ENCODE results near the gene HAP1. TPM values are rescaled to one million over a fixed set of nuclear protein-coding genes. Genes with fewer than 3 reads are reported as not detected.

The HAP1 gene
- total RNA-seq, 2 experiments from 2014 or later: 0.19 to 0.55 TPM

DNA sequence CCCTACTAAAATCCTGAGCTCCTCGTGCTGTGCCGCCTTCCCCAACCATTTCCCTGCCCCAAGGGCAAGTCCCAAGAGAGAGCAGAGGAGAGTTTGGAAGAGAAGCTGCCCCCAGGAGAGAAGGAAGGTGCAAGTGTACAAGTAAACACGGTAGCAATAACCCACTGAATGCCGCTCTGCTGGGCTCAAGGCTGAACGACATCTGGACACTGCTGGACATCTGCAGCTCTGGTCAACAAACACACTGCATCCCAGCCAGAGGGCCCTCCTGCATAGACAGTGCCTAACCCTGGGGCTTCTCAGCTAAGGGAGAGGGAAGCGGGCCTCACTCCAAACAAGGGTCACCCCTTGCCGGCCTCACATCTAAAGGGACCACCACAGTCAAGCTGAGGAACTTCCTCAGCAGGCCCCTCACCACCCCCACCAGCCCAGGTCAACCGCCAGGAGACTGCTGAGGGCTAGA, 39.3 kb upstream of the HAP1 start:
- Histone ChIP-seq H3K4me1 (ENCODE audit: insufficient read depth, low read length, poor library complexity, severe bottlenecking) (peaks cover 31% of the 10 kb centered on the region), H3K4me2 (ENCODE audit: low read length) (no peak overlapping the region), H4K20me1 (ENCODE audit: insufficient read depth, low read length) (no peaks in the 10 kb centered on the region), H3K79me2 (ENCODE audit: insufficient read depth, low read depth, low read length) (no peaks in the 10 kb centered on the region), H3K9me3 (ENCODE audit: low read length) (no peaks in the 10 kb centered on the region), H2AFZ (ENCODE audit: low read length) (no peak overlapping the region), H3K36me3 (ENCODE audit: insufficient read depth, low read length) (peaks cover 3% of the 10 kb centered on the region; the same call in 1 of the 2 replicates), H3K9me2 (ENCODE audit: insufficient read depth, low read length) (no peaks in the 10 kb centered on the region), H3K27ac (ENCODE audit: low read depth, low read length, poor library complexity, severe bottlenecking) (no peak overlapping the region), H3K4me3 (ENCODE audit: low read depth, low read length, poor library complexity, severe bottlenecking) (no peak overlapping the region)
- no TSS peak for BruUV-seq (replicated peaks)
- DNase-seq (ENCODE audit: low spot score): no peak
- POLR2A ChIA-PET: no interaction called here
- CTCF ChIA-PET (ENCODE audit: unreplicated experiment): no interaction called here
- intact Hi-C loops (cut with micrococcal nuclease; ENCODE audit: unreplicated experiment): no loop called here
- TF ChIP-seq, protein P1, sequence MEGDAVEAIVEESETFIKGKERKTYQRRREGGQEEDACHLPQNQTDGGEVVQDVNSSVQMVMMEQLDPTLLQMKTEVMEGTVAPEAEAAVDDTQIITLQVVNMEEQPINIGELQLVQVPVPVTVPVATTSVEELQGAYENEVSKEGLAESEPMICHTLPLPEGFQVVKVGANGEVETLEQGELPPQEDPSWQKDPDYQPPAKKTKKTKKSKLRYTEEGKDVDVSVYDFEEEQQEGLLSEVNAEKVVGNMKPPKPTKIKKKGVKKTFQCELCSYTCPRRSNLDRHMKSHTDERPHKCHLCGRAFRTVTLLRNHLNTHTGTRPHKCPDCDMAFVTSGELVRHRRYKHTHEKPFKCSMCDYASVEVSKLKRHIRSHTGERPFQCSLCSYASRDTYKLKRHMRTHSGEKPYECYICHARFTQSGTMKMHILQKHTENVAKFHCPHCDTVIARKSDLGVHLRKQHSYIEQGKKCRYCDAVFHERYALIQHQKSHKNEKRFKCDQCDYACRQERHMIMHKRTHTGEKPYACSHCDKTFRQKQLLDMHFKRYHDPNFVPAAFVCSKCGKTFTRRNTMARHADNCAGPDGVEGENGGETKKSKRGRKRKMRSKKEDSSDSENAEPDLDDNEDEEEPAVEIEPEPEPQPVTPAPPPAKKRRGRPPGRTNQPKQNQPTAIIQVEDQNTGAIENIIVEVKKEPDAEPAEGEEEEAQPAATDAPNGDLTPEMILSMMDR (conservative IDR thresholded peaks at IDR 0.05; ENCODE audit: low read length): no peak
- TF ChIP-seq EZH2phosphoT487 (IDR thresholded peaks at IDR 0.05; ENCODE audit: borderline replicate concordance, low read depth, low read length): no peak

DNA sequence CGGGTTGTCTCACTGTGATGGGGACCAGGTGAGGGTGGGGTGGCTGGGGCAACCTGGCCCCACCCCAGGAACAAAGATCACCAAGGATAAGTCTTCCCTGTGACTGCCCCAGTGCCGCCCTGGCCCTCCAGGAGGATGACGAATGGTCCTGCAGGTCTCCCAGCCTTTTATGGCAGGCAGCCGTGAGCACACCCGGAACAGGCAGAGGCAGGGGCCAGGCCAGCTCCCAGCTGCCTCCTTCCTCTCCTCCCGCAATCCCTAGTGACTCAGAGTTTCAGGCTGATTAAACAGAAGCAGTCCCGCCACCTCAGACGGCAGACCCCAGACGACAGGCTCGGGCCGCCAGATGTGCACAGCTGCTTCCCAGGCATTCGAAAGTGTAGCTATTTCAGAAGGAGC, 38.7 kb upstream of the HAP1 start:
- H3K4me1 ChIP-seq (ENCODE audit: insufficient read depth, low read length, poor library complexity, severe bottlenecking): peaks cover 29% of the 10 kb centered on the region
- CTCF ChIA-PET (ENCODE audit: unreplicated experiment): no interaction called here
- intact Hi-C loops (cut with micrococcal nuclease; ENCODE audit: unreplicated experiment): no loop called here
- no peak for TF ChIP-seq EZH2phosphoT487 (IDR thresholded peaks at IDR 0.05; ENCODE audit: borderline replicate concordance, low read depth, low read length)
- TF ChIP-seq, protein P1 (conservative IDR thresholded peaks at IDR 0.05; ENCODE audit: low read length): no peak
- no peak for DNase-seq (ENCODE audit: low spot score)
- no peaks in the 10 kb centered on the region for H3K79me2 ChIP-seq (ENCODE audit: insufficient read depth, low read depth, low read length)
- H2AFZ ChIP-seq (ENCODE audit: low read length): no peak overlapping the region
- H3K27ac ChIP-seq (ENCODE audit: low read depth, low read length, poor library complexity, severe bottlenecking): no peak overlapping the region
- H3K4me2 ChIP-seq (ENCODE audit: low read length): no peak overlapping the region
- H3K9me3 ChIP-seq (ENCODE audit: low read length): no peaks in the 10 kb centered on the region
- POLR2A ChIA-PET: no interaction called here
- no peaks in the 10 kb centered on the region for H4K20me1 ChIP-seq (ENCODE audit: insufficient read depth, low read length)
- BruUV-seq (replicated peaks): no TSS peak
- H3K9me2 ChIP-seq (ENCODE audit: insufficient read depth, low read length): no peaks in the 10 kb centered on the region
- H3K36me3 ChIP-seq (ENCODE audit: insufficient read depth, low read length): peaks cover 6% of the 10 kb centered on the region; the same call in 1 of the 2 replicates
- H3K4me3 ChIP-seq (ENCODE audit: low read depth, low read length, poor library complexity, severe bottlenecking): no peak overlapping the region

DNA sequence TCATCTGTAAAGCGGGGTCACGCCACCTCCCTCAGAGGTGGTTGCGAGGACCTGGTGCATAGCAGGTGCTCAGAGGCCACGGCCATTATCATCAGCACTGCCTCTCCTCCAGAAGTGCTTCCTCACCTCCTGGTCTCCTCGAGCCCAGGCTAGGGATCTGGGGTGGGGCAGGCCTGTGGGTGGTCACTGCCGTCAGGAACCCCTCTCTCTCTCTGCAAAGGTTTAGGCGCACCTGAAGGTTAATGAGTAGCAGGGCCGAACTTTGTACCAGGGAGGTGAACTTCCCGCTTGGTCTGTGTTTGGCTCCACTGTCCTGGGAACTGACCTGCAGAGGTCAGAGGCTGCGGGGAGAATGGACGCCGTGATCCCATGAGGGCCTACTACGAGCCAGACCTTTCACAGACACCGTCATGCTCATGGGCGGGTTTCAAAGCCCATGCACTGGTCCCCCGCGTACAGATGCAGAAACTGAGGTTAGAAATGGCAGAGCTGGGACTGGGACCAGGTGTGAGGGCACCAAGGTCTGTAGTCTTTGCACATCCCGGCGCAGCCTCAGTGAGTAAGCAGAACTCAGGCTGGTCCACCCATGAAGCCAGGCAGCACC, 38.2 kb upstream of the HAP1 start:
- H3K79me2 ChIP-seq (ENCODE audit: insufficient read depth, low read depth, low read length): no peaks in the 10 kb centered on the region

More for the DNA sequence above, 38.2 kb upstream of the HAP1 start:
- peaks cover 9% of the 10 kb centered on the region for H3K36me3 ChIP-seq (ENCODE audit: insufficient read depth, low read length)
- H3K27ac ChIP-seq (ENCODE audit: low read depth, low read length, poor library complexity, severe bottlenecking): no peak overlapping the region
- no peak overlapping the region for H3K4me2 ChIP-seq (ENCODE audit: low read length)
- no peaks in the 10 kb centered on the region for H3K9me2 ChIP-seq (ENCODE audit: insufficient read depth, low read length)
- intact Hi-C loops (cut with micrococcal nuclease; ENCODE audit: unreplicated experiment): no loop called here
- BruUV-seq (replicated peaks): no TSS peak
- H3K9me3 ChIP-seq (ENCODE audit: low read length): no peaks in the 10 kb centered on the region
- no peak overlapping the region for H3K4me3 ChIP-seq (ENCODE audit: low read depth, low read length, poor library complexity, severe bottlenecking)
- H3K4me1 ChIP-seq (ENCODE audit: insufficient read depth, low read length, poor library complexity, severe bottlenecking): peaks cover 29% of the 10 kb centered on the region
- no peaks in the 10 kb centered on the region for H4K20me1 ChIP-seq (ENCODE audit: insufficient read depth, low read length)
- H2AFZ ChIP-seq (ENCODE audit: low read length): no peak overlapping the region
- CTCF ChIA-PET (ENCODE audit: unreplicated experiment): no interaction called here
- no peak for TF ChIP-seq EZH2phosphoT487 (IDR thresholded peaks at IDR 0.05; ENCODE audit: borderline replicate concordance, low read depth, low read length)
- TF ChIP-seq, protein P1 (conservative IDR thresholded peaks at IDR 0.05; ENCODE audit: low read length): no peak
- POLR2A ChIA-PET: no interaction called here
- DNase-seq (ENCODE audit: low spot score): no peak

Measured in OCI-LY7 (cell line).